Measurements from ENCODE around the gene GNAQ. TPM values are rescaled to one million over a fixed set of nuclear protein-coding genes. Genes with fewer than 3 reads are reported as not detected.

The GNAQ gene
- total RNA-seq, 2 donors from 2014 or later: 13.4 to 17.8 TPM

- Histone ChIP-seq H3K27ac (no peak overlapping the region), H3K36me3 (no peaks in the 10 kb centered on the region), H3K27me3 (no peaks in the 10 kb centered on the region), H3K4me3 (no peak overlapping the region), H3K4me1 (peaks cover 0 to 16% of the 10 kb centered on the region in 2 donors), H3K9me3 (no peaks in the 10 kb centered on the region)
- DNase-seq (ENCODE audit: low spot score): no peak
- TF ChIP-seq CTCF (IDR thresholded peaks at IDR 0.05): no peak
Measured at GRCh38 chr9:78015241-78015640, 16.4 kb downstream of the GNAQ start.

- DNase-seq (ENCODE audit: low spot score): no peak
- H3K27me3 ChIP-seq: no peaks in the 10 kb centered on the region
- H3K9me3 ChIP-seq: no peaks in the 10 kb centered on the region
- no peak overlapping the region for H3K27ac ChIP-seq
- H3K36me3 ChIP-seq: no peaks in the 10 kb centered on the region
- no peak overlapping the region for H3K4me3 ChIP-seq
- H3K4me1 ChIP-seq: peaks cover 0 to 16% of the 10 kb centered on the region in 2 donors
- TF ChIP-seq CTCF (IDR thresholded peaks at IDR 0.05): no peak
Measured at GRCh38 chr9:78014776-78015175, 16.8 kb downstream of the GNAQ start.

- Histone ChIP-seq H3K9me3 (no peaks in the 10 kb centered on the region), H3K27me3 (no peaks in the 10 kb centered on the region), H3K27ac (no peak overlapping the region), H3K4me1 (peaks cover 0 to 21% of the 10 kb centered on the region in 2 donors), H3K36me3 (no peaks in the 10 kb centered on the region), H3K4me3 (no peak overlapping the region)
- TF ChIP-seq CTCF (IDR thresholded peaks at IDR 0.05): no peak
- DNase-seq (ENCODE audit: low spot score): no peak
Measured at GRCh38 chr9:78013934-78014333, 17.7 kb downstream of the GNAQ start.

GRCh38 chr9:78011049-78011448, 20.6 kb downstream of the GNAQ start:
- Histone ChIP-seq H3K9me3 (no peaks in the 10 kb centered on the region), H3K27me3 (no peaks in the 10 kb centered on the region), H3K27ac (peak overlapping the region in 1 of 2 donors; percentile 46), H3K4me1 (peaks cover 0 to 38% of the 10 kb centered on the region in 2 donors), H3K4me3 (no peak overlapping the region), H3K36me3 (no peaks in the 10 kb centered on the region)
- DNase-seq (ENCODE audit: low spot score): no peak
- no peak for TF ChIP-seq CTCF (IDR thresholded peaks at IDR 0.05)

- Histone ChIP-seq H3K36me3 (no peaks in the 10 kb centered on the region), H3K27ac (peak overlapping the region in 1 of 2 donors; percentile 46), H3K9me3 (no peaks in the 10 kb centered on the region), H3K4me1 (peaks cover 0 to 38% of the 10 kb centered on the region in 2 donors), H3K27me3 (no peaks in the 10 kb centered on the region), H3K4me3 (no peak overlapping the region)
- DNase-seq (ENCODE audit: low spot score): no peak
- no peak for TF ChIP-seq CTCF (IDR thresholded peaks at IDR 0.05)
Measured at GRCh38 chr9:78010445-78010844, 21.2 kb downstream of the GNAQ start.

GRCh38 chr9:78009186-78009585, 22.4 kb downstream of the GNAQ start:
- H3K4me1 ChIP-seq: peaks cover 0 to 38% of the 10 kb centered on the region in 2 donors
- TF ChIP-seq CTCF (IDR thresholded peaks at IDR 0.05): no peak

More at GRCh38 chr9:78009186-78009585, 22.4 kb downstream of the GNAQ start:
- DNase-seq (ENCODE audit: low spot score): no peak
- Histone ChIP-seq H3K9me3 (no peaks in the 10 kb centered on the region), H3K27me3 (no peaks in the 10 kb centered on the region), H3K27ac (no peak overlapping the region), H3K4me3 (no peak overlapping the region), H3K36me3 (no peaks in the 10 kb centered on the region)
